ENCODE measurements around the gene ZBTB7C. TPM values are rescaled to one million over a fixed set of nuclear protein-coding genes. Genes with fewer than 3 reads are reported as not detected.

The ZBTB7C gene
- total RNA-seq, 3 donors from 2014 or later (not counting 1 experiment from before 2014, with no cell fraction given), result 0.07 TPM; not detected in 2

GRCh38 chr18:48367557-48367956 is 41.6 kb downstream of the ZBTB7C start:
- ATAC-seq (no peak), DNase-seq (no peak)
- H3K27me3 Mint-ChIP-seq (ENCODE audit: low read depth in 2 of 2), result peaks cover 15 to 19% of the 10 kb centered on the region in 2 donors
- WGBS (ENCODE audit: insufficient coverage), result 58% methylated on average over 2 of the region's 4 CpGs
- H3K4me3 Mint-ChIP-seq, result no peak overlapping the region
- intact Hi-C loops (cut with micrococcal nuclease), result no loop called here
- Histone ChIP-seq H3K4me1 (ENCODE audit: control insufficient read depth, insufficient read depth, low read length) (no peaks in the 10 kb centered on the region), H3K9me3 (ENCODE audit: control insufficient read depth, insufficient read depth, low read length) (no peaks in the 10 kb centered on the region), H3K4me3 (ENCODE audit: low read length) (no peak overlapping the region), H3K36me3 (ENCODE audit: control insufficient read depth, insufficient read depth, low read length) (no peaks in the 10 kb centered on the region), H3K27me3 (ENCODE audit: control insufficient read depth, insufficient read depth, low read length) (peaks cover 7% of the 10 kb centered on the region), H3K27ac (ENCODE audit: low read length) (no peak overlapping the region)
- no peaks in the 10 kb centered on the region for H3K36me3 Mint-ChIP-seq
- H3K27ac Mint-ChIP-seq, result no peak overlapping the region
- H3K9me3 Mint-ChIP-seq, result peaks cover 0 to 2% of the 10 kb centered on the region in 2 donors
- H3K4me1 Mint-ChIP-seq, result no peaks in the 10 kb centered on the region
- no peak for TF ChIP-seq CTCF (IDR thresholded peaks at IDR 0.05)

GRCh38 chr18:48365965-48366364 is 43.2 kb downstream of the ZBTB7C start:
- Histone ChIP-seq H3K4me1 (ENCODE audit: control insufficient read depth, insufficient read depth, low read length) (no peaks in the 10 kb centered on the region), H3K9me3 (ENCODE audit: control insufficient read depth, insufficient read depth, low read length) (no peaks in the 10 kb centered on the region), H3K4me3 (ENCODE audit: low read length) (no peak overlapping the region), H3K27me3 (ENCODE audit: control insufficient read depth, insufficient read depth, low read length) (peaks cover 7% of the 10 kb centered on the region), H3K36me3 (ENCODE audit: control insufficient read depth, insufficient read depth, low read length) (no peaks in the 10 kb centered on the region), H3K27ac (ENCODE audit: low read length) (no peak overlapping the region)
- H3K4me3 Mint-ChIP-seq, result no peak overlapping the region
- H3K36me3 Mint-ChIP-seq, result no peaks in the 10 kb centered on the region
- H3K27me3 Mint-ChIP-seq (ENCODE audit: low read depth in 2 of 2), result peaks cover 15 to 19% of the 10 kb centered on the region in 2 donors
- intact Hi-C loops (cut with micrococcal nuclease), result no loop called here
- no peak for DNase-seq
- H3K27ac Mint-ChIP-seq, result no peak overlapping the region
- no peaks in the 10 kb centered on the region for H3K4me1 Mint-ChIP-seq
- TF ChIP-seq CTCF (IDR thresholded peaks at IDR 0.05), result no peak
- no peak for ATAC-seq
- H3K9me3 Mint-ChIP-seq, result peaks cover 0 to 2% of the 10 kb centered on the region in 2 donors

GRCh38 chr18:48364146-48364545 is 45.0 kb downstream of the ZBTB7C start:
- no peak overlapping the region for H3K4me3 ChIP-seq (ENCODE audit: low read length)
- ATAC-seq (no peak), DNase-seq (no peak)
- H3K9me3 ChIP-seq (ENCODE audit: control insufficient read depth, insufficient read depth, low read length), result no peaks in the 10 kb centered on the region
- no peak overlapping the region for H3K27ac ChIP-seq (ENCODE audit: low read length)
- Mint-ChIP-seq H3K27ac (no peak overlapping the region), H3K4me1 (no peaks in the 10 kb centered on the region), H3K9me3 (peaks cover 0 to 2% of the 10 kb centered on the region in 2 donors), H3K27me3 (ENCODE audit: low read depth in 2 of 2) (peaks cover 24 to 27% of the 10 kb centered on the region in 2 donors), H3K36me3 (no peaks in the 10 kb centered on the region), H3K4me3 (no peak overlapping the region)
- H3K36me3 ChIP-seq (ENCODE audit: control insufficient read depth, insufficient read depth, low read length), result no peaks in the 10 kb centered on the region
- TF ChIP-seq CTCF (IDR thresholded peaks at IDR 0.05), result no peak
- H3K4me1 ChIP-seq (ENCODE audit: control insufficient read depth, insufficient read depth, low read length), result no peaks in the 10 kb centered on the region
- H3K27me3 ChIP-seq (ENCODE audit: control insufficient read depth, insufficient read depth, low read length), result peaks cover 7% of the 10 kb centered on the region
- intact Hi-C loops (cut with micrococcal nuclease), result no loop called here
- WGBS (ENCODE audit: insufficient coverage), result 94% methylated on average over 5 of the region's 5 CpGs

- no peak overlapping the region for H3K4me3 ChIP-seq (ENCODE audit: low read length)
- Mint-ChIP-seq H3K36me3 (no peaks in the 10 kb centered on the region), H3K4me3 (no peak overlapping the region), H3K27ac (no peak overlapping the region), H3K9me3 (peaks cover 0 to 2% of the 10 kb centered on the region in 2 donors), H3K27me3 (ENCODE audit: low read depth in 2 of 2) (peaks cover 18 to 20% of the 10 kb centered on the region in 2 donors), H3K4me1 (no peaks in the 10 kb centered on the region)
- 33% methylated on average over 3 of the region's 3 CpGs for WGBS (ENCODE audit: insufficient coverage)
- intact Hi-C loops (cut with micrococcal nuclease), result no loop called here
- DNase-seq (no peak), ATAC-seq (no peak)
- no peak overlapping the region for H3K27ac ChIP-seq (ENCODE audit: low read length)
- H3K36me3 ChIP-seq (ENCODE audit: control insufficient read depth, insufficient read depth, low read length), result no peaks in the 10 kb centered on the region
- H3K27me3 ChIP-seq (ENCODE audit: control insufficient read depth, insufficient read depth, low read length), result peaks cover 5% of the 10 kb centered on the region
- TF ChIP-seq CTCF (IDR thresholded peaks at IDR 0.05), result no peak
- no peaks in the 10 kb centered on the region for H3K9me3 ChIP-seq (ENCODE audit: control insufficient read depth, insufficient read depth, low read length)
- no peaks in the 10 kb centered on the region for H3K4me1 ChIP-seq (ENCODE audit: control insufficient read depth, insufficient read depth, low read length)
Measured at GRCh38 chr18:48363175-48363574, 46.0 kb downstream of the ZBTB7C start.
